ENCODE data around the gene OLFM1.
A peak's percentile ranks its signal among the peaks of the same experiment; 100 is the strongest.
"Not testable (repeated sequence)": the region's sequence is repeated elsewhere in the genome, so short reads cannot be mapped to it uniquely, and the experiment has no call there.

OLFM1 gene

DNA sequence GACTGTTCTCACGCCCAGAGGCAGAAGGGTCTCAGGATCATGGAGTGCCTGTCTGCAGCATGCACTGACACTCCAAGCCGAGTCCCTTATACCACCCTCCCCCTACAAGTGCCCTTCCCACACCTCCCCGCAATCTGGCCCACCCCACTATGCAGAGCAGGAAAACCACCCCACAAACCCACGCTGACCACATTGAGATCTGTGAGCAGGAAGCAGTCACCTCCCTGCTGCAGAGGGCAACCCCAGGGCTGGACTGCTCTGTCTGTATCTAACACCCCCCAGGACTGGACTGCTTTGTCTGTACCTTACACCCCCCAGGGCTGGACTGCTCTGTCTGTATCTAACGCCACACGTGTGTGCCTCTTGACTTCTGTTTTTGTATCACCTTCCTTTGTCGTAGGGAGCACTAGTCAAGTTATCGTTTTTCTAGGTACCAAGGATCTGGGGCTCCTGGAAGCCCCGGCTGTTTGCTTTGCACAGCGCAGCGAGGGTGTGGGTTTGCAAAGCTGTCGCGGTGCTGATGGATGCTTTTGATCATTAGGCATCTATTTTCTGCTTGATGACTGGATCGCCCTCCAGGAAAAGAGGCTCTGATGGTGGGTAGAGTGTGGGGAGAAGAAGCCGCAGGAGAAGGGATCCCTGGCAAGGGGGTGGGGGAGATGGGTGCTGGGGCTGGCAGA, 21.5 kb downstream of the OLFM1 start:
- no peak for DNase-seq

DNA sequence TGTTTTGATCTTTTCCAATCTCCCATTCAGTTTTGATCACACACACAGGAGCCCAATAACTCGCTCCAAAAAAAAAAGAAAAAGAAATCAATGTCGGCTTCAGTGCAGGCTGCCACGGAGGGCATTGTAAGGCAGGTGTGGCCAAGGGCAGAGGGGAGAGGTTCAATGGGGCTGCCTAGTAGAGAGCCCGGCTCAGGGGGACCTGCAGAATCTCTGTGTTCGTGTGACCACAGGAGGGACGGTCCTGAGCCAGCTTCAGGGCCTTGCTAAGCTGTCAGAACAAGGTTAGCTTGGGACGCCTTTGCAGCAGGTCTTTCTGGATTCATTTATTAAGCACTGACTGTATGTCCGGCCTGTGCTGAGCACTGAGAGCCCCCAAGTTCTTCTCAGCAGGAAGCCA, 22.2 kb downstream of the OLFM1 start:
- DNase-seq: no peak

DNA sequence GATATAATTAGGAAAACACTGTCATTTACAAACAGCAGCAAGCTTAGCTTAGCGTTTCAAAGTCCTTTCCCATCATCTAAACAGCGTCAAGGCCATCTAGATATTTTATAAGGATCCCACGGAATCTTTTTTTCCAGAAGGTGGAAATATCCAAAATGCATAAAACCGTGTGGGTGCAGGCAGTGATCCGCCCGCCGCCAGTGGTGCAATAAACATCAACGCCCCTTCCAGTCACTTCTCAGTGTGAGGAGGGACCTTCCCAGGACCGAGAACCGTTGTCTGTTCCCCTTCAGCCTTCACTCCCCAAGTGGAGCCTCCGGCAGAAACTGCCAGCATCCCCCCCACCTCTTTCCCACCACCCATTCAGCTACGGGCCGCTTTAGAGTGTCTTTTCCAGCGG, 22.9 kb downstream of the OLFM1 start:
- DNase-seq: no peak

DNA sequence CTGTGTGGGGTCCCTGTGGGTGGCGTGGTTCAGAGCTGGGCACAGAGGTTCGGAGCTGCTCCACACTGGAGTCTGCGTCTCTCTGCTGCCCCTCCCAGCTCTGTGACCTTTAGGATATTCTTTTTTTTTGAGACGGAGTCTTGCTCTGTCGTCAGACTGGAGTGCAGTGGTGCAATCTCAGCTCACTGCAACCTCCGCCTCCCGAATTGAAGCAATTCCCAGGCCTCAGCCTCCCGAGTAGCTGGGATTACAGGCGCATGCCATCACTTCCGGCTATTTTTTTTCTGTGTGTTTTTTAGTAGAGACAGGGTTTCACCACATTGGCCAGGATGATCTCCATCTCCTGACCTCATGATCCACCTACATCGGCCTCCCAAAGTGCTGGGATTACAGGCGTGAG, 24.1 kb downstream of the OLFM1 start:
- not testable (repeated sequence) for DNase-seq

GRCh38 chr9:135116371-135116770, 28.9 kb downstream of the OLFM1 start:
- no peak for DNase-seq

- no peak for DNase-seq
Observed at GRCh38 chr9:135116881-135117280, 29.4 kb downstream of the OLFM1 start.

GRCh38 chr9:135117281-135117680, 29.8 kb downstream of the OLFM1 start:
- DNase-seq: no peak

DNA sequence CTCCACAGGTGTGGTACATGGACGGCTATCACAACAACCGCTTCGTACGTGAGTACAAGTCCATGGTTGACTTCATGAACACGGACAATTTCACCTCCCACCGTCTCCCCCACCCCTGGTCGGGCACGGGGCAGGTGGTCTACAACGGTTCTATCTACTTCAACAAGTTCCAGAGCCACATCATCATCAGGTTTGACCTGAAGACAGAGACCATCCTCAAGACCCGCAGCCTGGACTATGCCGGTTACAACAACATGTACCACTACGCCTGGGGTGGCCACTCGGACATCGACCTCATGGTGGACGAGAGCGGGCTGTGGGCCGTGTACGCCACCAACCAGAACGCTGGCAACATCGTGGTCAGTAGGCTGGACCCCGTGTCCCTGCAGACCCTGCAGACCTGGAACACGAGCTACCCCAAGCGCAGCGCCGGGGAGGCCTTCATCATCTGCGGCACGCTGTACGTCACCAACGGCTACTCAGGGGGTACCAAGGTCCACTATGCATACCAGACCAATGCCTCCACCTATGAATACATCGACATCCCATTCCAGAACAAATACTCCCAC, 32.1 kb downstream of the OLFM1 start:
- no peak for DNase-seq

GRCh38 chr9:135120249-135120648, 32.8 kb downstream of the OLFM1 start:
- DNase-seq: no peak

- DNase-seq: no peak
Observed at GRCh38 chr9:135122316-135122715, 34.8 kb downstream of the OLFM1 start.

- no peak for DNase-seq
Observed at GRCh38 chr9:135123126-135123772, 35.8 kb downstream of the OLFM1 start.

DNA sequence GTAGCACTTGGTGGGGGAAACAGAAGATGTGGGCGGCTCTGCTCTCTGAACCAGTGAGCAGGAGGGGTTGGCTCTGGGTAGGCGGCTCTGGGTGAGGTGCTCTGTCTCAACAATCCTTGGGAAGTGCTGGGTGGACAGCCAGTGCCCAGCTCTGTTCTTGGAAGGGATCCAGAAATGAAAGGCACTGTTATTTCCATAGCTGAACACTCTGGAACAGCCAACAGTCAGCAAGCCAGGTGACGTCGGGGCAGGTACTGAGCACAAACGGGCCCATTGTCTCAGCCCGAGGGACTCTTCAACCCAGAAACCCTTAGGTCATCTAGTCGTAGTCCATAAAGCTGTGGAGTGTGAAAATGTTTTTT, 36.3 kb downstream of the OLFM1 start:
- DNase-seq: no peak

- DNase-seq: no peak
Observed at GRCh38 chr9:135126451-135127187, 39.2 kb downstream of the OLFM1 start.

DNA sequence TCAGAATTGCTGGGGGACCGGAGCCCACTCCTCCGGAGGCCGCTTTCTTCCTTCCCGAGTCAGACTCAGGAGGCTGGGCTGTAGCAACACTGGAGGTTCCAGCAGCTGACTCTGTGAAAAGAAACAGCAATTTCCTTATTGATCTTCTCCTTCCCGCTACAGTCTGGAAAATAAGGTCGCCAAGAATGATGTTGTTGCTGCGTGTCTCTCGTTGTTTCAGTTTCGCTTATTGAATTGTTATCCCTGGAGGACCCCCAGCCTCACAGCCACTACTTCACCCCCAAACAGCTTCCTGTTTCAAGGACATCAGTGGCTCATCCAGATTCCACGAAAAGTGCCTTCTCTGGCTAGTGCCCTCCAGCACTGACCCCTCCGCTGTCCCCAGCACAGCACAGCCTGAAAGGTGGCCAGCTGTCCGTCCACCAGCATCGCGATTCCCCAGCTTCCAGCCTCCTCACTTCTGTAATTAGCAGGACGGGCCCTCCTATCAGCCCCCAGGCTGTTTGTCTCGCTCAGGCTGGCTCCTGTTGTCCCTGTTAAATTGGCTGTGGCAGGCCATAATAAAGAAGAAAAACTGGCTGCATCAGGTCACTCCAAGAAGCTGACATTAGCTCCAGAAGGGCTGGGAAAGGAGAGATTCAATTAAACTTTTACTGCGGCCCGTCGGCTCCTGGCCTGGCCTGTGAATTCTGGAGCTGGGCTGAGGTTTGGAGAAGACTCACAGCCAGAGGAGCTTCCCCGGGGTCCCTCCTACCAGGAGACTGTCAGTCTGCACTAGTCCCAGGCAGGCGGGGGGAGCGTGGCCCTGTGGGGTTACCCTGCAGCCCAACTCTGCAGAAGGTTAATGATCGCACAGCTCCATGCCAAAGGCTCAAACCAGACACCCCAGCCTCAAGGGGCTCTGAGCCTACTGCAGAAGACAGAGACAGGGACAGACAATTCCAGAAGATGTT, 40.5 kb downstream of the OLFM1 start:
- no peak for DNase-seq

DNA sequence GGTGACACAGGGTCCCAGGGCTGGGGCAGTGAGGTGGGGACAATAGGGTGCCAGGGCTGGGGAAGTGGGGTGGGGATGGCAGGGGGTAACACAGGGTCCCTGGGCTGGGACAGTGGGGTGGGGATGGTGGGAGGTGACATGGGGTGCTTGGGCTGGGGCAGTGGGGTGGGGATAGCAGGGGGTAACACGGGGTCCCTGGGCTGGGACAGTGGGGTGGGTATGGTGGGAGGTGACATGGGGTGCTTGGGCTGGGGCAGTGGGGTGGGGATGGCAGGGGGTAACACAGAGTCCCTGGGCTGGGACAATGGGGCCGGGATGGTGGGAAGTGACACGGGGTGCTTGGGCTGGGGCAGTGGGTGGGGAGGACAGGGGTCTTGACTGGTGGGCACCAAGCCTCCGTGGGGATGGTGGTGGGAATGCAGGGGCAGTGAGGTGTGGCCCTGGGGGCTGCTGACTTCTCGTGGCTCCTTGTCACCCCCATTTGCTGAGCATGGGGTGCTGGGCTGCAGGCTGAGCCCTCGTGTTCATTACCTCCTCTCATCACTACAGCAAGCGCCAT, 41.7 kb downstream of the OLFM1 start:
- DNase-seq: no peak

DNA sequence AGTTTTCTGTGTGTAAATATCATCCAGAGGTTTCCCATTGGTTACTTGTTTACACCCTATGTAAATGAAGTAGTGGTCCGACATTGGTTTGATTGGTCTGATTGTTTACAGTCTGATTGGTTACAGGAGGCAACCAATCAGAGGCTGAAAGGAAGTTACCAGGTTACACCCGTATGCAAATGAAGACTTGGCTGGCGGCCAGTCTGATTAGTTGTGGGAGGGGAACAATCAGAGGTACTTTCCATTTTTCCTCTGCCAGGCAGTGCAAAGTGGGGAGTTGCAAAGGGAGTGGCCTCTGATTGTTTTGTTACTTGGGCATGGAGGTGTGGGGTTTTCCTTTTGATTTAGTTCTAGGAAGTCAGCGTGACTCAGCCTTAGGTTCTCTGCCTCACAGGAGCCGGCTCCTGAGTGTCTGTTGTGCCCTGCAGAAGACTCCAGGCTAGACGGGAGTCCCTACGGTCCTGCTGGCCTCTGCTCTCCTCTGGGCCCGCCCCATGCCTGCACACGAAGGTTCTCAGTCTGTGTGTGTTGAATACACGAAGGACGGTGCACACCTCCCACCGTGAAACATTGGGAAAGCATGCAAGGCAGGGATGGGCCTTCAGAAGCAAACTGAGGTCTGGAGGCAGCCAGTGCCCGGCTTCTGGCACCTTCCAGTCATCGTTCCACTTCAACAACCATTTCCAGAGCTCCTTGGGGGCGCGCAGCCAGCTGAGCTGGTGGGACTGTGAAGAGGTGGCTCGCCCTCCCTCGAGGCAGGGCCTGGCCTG, 42.9 kb downstream of the OLFM1 start:
- peak in 1 of 2 experiments; percentile 5 for DNase-seq

DNA sequence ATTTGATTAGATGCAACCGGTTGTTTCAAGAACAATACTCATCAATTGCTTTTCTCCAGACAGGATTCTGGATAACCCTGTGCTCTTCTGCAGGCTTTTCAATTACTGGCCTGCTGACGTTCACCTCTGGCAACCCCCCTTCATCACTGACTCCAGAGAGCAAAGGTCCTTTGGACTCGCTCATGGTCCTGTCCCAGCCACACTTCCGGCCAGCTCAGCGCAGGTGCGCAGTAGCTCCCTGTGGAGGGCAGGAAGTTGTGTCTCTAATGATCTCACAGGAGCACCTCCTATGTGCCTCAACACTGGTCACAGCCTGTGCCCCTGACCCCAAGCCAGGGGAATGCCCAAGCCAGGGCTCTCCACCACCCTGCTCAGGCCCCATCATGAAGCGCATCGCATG, 44.0 kb downstream of the OLFM1 start:
- no peak for DNase-seq

- DNase-seq: no peak
Observed at GRCh38 chr9:135132008-135132407, 44.5 kb downstream of the OLFM1 start.

DNA sequence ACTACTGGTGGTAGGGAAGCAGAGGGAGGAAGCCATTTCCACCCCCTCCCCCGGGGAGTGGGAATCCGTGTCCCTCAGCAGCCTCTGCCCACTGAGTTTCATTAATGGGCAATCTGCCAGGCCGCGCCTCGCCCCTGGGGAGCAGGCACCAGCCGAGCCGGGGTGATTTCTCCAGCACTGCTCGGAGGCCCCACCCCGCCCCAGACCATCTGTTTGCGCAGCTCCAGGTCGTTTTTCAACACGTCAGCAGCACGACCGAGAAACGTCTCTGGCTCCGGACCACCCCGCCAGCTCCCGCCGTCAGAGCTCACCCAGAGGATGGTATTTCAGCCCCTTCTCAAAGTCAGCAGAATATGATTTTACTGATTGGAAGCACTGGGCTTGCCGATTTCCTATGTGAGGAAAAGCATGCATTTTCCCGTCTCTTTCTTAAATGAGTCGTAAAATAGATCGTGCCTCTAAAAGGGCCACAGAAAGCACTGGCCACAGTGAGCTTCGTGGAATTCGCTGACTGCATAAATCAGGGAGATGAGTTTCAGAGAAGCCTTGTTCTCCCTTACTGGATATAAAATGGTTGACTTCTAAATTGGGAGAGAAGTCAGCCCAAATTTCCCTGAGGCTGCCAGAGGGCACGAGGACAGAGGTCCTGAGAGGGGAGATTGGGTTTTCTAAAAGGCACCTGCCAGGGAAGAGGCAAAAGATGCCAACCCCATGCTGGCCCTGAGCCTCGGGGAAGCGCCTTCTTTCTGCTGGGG, 47.0 kb downstream of the OLFM1 start:
- no peak for DNase-seq

DNA sequence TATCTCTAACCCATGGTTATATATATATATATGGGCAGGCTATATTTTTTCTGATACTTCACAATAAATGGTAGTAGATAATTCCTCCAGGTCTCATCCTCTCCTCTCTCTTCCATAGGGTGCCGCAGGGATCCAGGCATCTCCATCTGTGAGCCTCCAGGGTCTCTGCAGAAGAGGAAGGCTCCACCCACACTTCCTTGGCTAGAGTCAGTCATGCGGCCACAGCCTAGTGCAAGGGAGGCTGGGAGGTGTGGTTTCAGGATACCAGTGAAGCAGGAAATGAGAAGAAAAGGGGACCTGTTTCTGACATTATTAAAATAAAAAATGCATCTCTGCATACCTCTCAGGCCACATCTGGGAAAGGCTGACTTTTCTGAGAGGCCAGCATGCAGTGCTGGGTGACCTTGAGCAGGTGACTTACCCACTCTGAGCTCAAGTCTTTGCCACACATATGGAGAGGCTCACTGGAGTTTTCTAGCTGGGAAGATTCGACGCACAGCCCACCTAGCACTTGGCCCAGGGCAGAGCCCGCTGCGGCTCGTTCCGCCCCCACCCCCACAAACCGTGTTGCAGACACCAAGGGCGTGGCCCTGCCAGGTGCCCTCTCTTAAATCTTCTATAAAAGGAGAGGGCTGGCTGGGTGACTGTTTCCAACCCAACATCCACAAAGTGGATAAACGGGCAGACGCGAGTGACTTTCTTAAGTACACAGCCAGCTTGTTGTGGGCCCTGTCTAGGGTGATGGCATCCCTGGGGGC, 47.9 kb downstream of the OLFM1 start:
- DNase-seq: no peak

Data from stimulated activated CD4-positive, alpha-beta T cell treated with anti-CD3 and anti-CD28 coated beads, Interleukin-4, amount 100 ng/mL, for 4 hours (primary cell).